GM18520 (cell line): ENCODE results near the gene ZBTB43.

Experiments
- ATAC-seq: cut with Tn5 transposase; IDR thresholded peaks from one replicate; pipeline ENCODE4 v1.9.1; 2021; ENCODE audit not compliant: unreplicated experiment

ZBTB43 gene

GRCh38 chr9:126827227-126827626, 22.4 kb downstream of the ZBTB43 start:
- no peak for ATAC-seq

- ATAC-seq = no peak
Measured at GRCh38 chr9:126829035-126829434, 24.2 kb downstream of the ZBTB43 start.

GRCh38 chr9:126830827-126831226, 26.0 kb downstream of the ZBTB43 start:
- ATAC-seq = no peak

GRCh38 chr9:126832440-126832839, 27.6 kb downstream of the ZBTB43 start:
- no peak for ATAC-seq

- ATAC-seq = no peak
Measured at GRCh38 chr9:126833020-126833419, 28.2 kb downstream of the ZBTB43 start.

GRCh38 chr9:126833710-126834345, 29.0 kb downstream of the ZBTB43 start:
- ATAC-seq = no peak

GRCh38 chr9:126834672-126835071, 29.8 kb downstream of the ZBTB43 start:
- ATAC-seq = no peak

GRCh38 chr9:126836216-126836615, 31.4 kb downstream of the ZBTB43 start:
- no peak for ATAC-seq

GRCh38 chr9:126838055-126838811, 33.4 kb downstream of the ZBTB43 start:
- ATAC-seq = no peak

- peak; percentile 37 for ATAC-seq
Measured at GRCh38 chr9:126838895-126839294, 34.1 kb downstream of the ZBTB43 start.

GRCh38 chr9:126839301-126839700, 34.5 kb downstream of the ZBTB43 start:
- peak; percentile 3 for ATAC-seq

- no peak for ATAC-seq
Measured at GRCh38 chr9:126842220-126842842, 37.5 kb downstream of the ZBTB43 start.

GRCh38 chr9:126842977-126843799, 38.3 kb downstream of the ZBTB43 start:
- ATAC-seq = no peak

- no peak for ATAC-seq
Measured at GRCh38 chr9:126844085-126844484, 39.2 kb downstream of the ZBTB43 start.

- ATAC-seq = no peak
Measured at GRCh38 chr9:126847051-126847450, 42.2 kb downstream of the ZBTB43 start.

- no peak for ATAC-seq
Measured at GRCh38 chr9:126849591-126850225, 44.9 kb downstream of the ZBTB43 start.

- no peak for ATAC-seq
Measured at GRCh38 chr9:126851286-126851880, 46.5 kb downstream of the ZBTB43 start.

- ATAC-seq = no peak
Measured at GRCh38 chr9:126852086-126852688, 47.3 kb downstream of the ZBTB43 start.

- ATAC-seq = no peak
Measured at GRCh38 chr9:126853667-126854066, 48.8 kb downstream of the ZBTB43 start.

GRCh38 chr9:126854734-126855133, 49.9 kb downstream of the ZBTB43 start:
- ATAC-seq = no peak
